Activated CD4-positive, alpha-beta T cell treated with anti-CD3 and anti-CD28 coated beads, Interleukin-2, amount 50 U/mL, for 48 hours (primary cell): ENCODE results near the gene HDDC3.
"Not testable (repeated sequence)": the region's sequence is repeated elsewhere in the genome, so short reads cannot be mapped to it uniquely, and the experiment has no call there.

ENCODE experiments used
- DNase-seq, 2 experiments: peaks; one replicate each; pipeline ENCODE4 v3.0.0-alpha.2; 2020

HDDC3 gene

DNA sequence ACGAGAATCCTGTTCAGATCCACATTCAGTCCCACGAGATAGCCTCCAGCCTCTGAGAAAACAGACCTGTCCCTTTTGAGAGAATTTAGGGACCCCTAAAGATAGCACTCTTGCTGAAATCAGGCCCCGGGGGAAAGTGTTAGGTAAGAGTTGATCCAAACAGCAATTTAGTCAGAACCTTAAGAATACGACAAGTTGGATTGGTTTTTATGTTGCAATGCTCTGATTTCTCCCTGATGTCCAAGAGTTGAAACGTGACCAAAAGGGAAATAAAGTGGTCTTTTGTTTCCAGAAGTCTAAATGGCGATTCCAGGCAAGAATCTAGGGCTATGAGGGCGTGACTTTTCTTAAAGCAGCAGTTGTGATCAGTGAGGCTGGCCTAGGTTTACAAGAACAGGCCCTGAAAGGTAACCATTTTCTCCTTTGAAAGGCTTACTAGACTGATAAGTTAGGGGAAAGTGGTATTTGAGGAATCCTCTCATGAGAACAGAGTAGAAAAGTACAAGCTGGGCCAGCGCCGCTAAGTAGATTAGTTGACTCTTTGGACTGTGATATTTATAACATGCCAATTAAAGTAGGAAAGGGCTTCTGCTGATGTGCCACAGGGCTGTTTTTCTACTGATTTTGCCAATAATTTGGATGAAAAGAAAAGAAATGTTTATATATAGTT lies 24.4 kb downstream of the HDDC3 start:
- DNase-seq, result no peak

GRCh38 chr15:90907051-90907660 lies 25.2 kb downstream of the HDDC3 start:
- DNase-seq, result no peak

DNA sequence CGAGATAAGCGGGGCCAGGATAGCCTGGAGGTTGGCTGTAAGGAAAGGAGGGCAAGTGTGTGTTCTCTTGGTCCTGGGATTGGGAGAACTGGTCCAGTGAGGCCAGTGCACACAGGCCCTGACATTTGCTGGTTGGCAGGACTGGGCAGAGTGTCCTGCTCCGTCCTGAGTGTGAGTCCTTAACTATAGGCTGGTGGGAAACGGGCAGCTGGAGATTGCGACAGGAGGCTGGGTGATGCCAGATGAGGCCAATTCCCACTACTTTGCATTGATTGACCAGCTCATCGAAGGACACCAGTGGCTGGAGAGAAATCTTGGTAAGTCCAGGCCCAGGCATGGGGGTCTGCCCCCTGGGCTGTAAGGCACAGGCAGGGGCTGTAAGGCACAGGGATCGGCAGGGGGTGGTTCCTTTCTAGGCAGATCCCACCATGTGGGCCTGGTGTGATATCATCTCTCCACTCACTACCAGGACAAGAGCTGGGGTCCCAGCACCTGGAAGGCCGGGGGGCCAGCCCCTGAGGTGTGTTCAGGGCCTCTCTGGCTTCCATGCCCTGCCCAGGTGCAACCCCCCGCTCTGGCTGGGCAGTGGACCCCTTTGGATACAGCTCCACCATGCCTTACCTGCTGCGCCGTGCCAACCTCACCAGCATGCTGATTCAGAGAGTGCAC lies 26.0 kb downstream of the HDDC3 start:
- DNase-seq, result no peak

- DNase-seq, result no peak
Observed at GRCh38 chr15:90905306-90906180, 26.8 kb downstream of the HDDC3 start.

DNA sequence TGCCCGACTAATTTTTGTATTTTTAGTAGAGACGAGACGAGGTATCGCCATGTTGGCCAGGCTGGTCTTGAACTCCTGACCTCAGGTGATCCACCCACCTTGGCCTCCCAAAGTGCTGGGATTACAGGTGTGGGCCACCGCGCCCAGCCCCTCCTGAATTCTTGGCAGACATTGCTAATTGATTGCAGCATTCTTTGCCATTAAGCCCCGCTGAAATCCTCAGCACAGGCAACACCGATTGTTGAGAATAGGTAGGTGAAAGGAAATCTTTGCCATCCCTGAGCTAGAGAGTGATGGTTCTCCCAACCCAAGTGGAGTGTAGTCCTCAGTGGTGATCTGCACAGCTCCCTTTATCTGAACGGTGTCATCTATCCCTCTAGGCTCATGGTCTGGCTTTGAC lies 27.6 kb downstream of the HDDC3 start:
- DNase-seq, result no peak

DNA sequence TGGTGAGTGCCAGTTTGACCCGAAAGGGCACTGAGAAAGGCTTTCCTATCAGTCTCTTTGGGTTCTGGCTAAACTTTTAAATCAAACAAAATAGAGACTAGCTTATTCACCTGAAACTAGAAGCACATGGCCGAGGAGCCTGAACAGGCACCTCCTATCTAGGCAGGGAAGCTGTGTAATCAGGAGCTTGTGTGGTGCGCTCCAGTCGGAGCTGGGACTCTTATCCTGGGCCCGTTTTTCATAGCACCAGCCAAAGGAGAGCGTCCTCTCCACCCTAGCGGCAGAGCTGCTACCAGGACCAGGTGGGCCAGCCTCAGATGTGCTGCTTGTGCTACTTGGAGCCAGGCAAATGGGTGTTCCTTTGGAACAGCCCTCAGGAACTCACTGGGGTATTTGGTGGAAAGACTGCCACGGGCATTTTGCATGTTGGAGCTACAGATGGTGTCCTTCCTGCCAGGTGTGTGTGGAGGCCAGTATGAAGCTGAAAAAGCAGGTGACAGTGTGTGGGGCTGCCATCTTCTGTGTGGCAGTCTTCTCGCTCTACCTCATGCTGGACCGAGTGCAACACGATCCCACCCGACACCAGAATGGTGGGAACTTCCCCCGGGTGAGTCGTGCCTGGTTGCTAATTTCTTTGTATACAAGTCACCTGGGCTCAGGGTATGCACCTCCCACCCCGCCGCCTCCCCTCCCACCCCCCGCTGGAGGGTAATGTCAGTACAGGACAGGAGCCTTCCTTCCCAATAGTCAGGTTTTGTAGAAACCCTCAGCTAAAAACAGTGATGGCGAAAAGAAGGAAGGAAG lies 28.4 kb downstream of the HDDC3 start:
- peak in 1 of 2 experiments; percentile 23 for DNase-seq

DNA sequence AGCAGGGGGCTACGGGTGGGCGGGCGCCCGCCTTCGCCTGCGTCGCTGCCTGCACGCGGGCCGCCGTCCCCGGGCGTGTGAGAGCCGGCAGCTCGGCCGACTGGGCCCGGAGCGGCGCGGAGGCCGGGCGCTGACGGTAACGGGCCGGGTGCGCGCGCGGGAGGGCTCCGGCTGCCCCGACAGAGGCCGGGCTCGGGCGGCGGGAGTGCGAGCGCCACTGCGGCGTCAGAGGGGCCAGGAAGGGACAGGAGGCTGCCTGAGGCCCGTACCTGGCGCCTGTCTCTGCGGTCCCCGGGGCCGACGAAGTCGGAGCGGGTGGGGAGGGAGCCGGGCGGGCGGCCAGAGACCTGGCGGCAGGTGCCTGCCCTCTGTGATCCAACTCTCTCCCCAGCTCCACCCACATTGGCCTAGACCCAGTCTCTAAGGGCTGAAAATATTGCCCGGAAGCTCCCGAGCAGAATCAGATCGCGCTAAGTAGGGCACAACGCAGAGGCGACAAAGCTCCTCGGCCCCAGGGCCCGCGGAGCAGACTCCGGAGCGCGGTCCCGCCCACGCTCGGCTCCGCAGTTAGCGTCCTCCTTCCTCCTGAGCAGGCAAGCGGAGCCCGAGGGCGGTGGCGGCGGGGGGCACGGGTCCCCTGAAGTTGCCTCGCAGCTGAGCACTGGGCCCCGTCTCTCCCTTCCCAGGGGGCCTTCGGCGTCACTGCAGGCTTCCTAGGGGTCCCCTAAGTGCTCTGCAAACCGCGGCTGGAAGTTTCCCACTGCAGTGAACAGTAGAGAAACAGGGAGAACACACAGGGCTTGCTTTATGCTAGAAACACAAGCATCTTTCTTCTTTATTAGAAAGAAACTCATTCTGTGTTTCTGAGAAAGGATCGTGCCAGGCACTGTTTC lies 29.3 kb downstream of the HDDC3 start, which contains the start of gene MAN2A2:
Gene MAN2A2 (plus strand): TSS at position 463 of the 893 bp plus-strand sequence. CDS start 906 bp downstream, outside the sequence.
- DNase-seq, result peak; percentile 83 to 86

DNA sequence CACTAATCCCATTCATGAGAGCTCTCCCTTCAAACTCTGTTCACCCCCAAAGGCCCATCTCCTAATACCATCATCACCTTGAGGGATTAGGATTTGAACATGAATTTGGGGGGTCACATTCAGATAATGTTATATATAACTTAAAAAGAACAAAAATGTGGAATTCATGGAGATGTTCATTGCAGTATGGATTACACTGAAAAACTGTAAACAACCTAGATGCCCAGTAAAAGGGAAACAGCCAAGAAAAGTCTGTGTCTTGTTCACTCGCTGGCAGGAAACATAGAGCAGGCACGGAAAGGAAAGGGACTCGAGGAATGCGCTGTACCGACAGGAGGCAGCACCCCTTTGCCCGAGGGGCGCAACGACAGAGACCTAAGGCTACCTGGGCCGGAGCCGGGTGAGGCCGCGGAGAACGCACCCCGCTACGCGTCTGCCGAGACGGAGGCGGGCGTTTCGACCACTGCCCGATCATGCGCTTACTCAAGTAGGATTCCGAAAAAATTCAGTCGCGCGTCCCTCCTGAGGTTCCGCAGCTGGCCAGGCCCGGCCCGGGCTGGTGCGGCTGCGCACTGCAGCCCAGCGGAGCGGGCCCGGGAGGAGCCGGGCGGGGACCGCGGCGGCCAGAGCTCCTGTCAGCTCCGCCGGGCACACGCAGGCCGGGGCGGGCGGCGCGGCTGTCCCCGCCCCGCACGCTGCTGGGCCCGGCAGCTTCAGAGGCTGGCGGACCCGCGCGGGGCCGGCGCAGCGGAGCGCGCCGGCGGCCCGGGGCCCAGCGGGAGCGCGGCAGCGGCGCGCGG lies 30.1 kb downstream of the HDDC3 start:
- DNase-seq, result peak; percentile 72 to 78

GRCh38 chr15:90901175-90902039 lies 30.9 kb downstream of the HDDC3 start:
- no peak for DNase-seq

- DNase-seq, result not testable (repeated sequence)
Observed at GRCh38 chr15:90897131-90897655, 35.2 kb downstream of the HDDC3 start.

- DNase-seq, result no peak
Observed at GRCh38 chr15:90895571-90896117, 36.7 kb downstream of the HDDC3 start.

GRCh38 chr15:90893175-90894090 lies 38.9 kb downstream of the HDDC3 start:
- no peak for DNase-seq

GRCh38 chr15:90892498-90893174 lies 39.7 kb downstream of the HDDC3 start:
- DNase-seq, result no peak

DNA sequence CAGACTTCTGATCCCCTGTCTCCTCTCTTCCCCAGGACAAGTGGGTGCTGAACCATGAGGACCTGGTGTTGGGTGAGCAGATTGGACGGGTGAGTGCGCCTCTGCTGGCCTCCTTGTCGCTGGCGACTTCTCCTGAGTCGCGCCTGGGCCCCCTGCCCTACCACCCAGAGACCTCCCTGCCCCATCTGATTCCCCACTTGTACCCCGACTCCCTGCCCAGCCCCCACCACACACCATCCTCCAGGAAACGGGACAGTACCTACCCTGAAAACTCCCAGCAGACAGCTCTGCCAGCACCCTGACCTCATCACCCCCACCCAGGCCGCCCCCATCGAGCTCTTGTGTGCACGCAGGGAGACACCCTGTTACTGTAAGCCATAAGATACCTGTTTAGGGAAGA lies 40.3 kb downstream of the HDDC3 start:
- DNase-seq, result no peak

GRCh38 chr15:90891346-90891949 lies 40.9 kb downstream of the HDDC3 start:
- DNase-seq, result no peak

DNA sequence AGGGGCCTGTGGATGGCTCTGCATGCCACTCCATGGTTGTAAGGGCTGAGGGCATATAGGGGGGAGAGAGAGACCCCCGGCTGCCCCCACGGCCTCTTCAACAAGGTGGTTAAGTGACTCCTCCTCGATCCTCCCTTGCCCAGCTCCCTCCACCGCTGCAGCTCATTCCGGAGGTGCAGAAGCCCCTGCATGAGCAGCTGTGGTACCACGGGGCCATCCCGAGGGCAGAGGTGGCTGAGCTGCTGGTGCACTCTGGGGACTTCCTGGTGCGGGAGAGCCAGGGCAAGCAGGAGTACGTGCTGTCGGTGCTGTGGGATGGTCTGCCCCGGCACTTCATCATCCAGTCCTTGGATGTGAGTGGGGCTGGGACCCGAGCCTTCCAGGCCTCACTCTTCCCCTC lies 41.5 kb downstream of the HDDC3 start:
- no peak for DNase-seq
